Lung (tissue), 12 donors: ENCODE results near the gene MRPL1. TPM values are rescaled to one million over a fixed set of nuclear protein-coding genes. Genes with fewer than 3 reads are reported as not detected.
A peak's percentile ranks its signal among the peaks of the same experiment; 100 is the strongest.

ENCODE experiments used
- ATAC-seq: fragments of 200-7000 bp; cut with Tn5 transposase; one replicate; pipeline ENCODE4 v1.9.1; 2020; ENCODE audit warnings: moderate number of reproducible peaks; ENCODE audit not compliant: insufficient read depth, low FRiP score
- DNase-seq, 3 donors: peaks; one replicate each; pipeline ENCODE4 v3.0.0-alpha.2; 2013 to 2017
- H3K27ac ChIP-seq, 2 donors: one replicate each; pipeline ENCODE4 v1.5.1; 2013; ENCODE audit warnings: mild to moderate bottlenecking in 2 of 2, moderate library complexity in 2 of 2, control low read depth in 1 of 2, inconsistent platforms in 1 of 2, low read depth in 1 of 2, low read length in 1 of 2
- H3K27me3 ChIP-seq, 3 donors: one replicate each; pipeline ENCODE4 v1.5.1; 2013; ENCODE audit warnings: low read length in 2 of 3; ENCODE audit not compliant: control insufficient read depth in 3 of 3, insufficient read depth in 3 of 3
- H3K36me3 ChIP-seq, 4 donors: one replicate each; pipeline ENCODE4 v1.5.1; 2013; ENCODE audit warnings: low read length in 4 of 4, mild to moderate bottlenecking in 1 of 4, moderate library complexity in 1 of 4; ENCODE audit not compliant: control insufficient read depth in 4 of 4, insufficient read depth in 4 of 4
- H3K4me1 ChIP-seq, 5 donors: one replicate each; pipeline ENCODE4 v1.5.1; 2013; ENCODE audit warnings: low read length in 5 of 5, mild to moderate bottlenecking in 2 of 5, moderate library complexity in 1 of 5; ENCODE audit not compliant: control insufficient read depth in 5 of 5, insufficient read depth in 5 of 5
- H3K4me3 ChIP-seq: one replicate; pipeline ENCODE4 v1.5.1; 2013; ENCODE audit warnings: mild to moderate bottlenecking, control low read depth, moderate library complexity
- H3K9ac ChIP-seq, 2 donors: one replicate each; pipeline ENCODE4 v1.5.1; 2013; ENCODE audit warnings: low read length in 2 of 2, control low read depth in 1 of 2; ENCODE audit not compliant: insufficient read depth in 1 of 2
- H3K9me3 ChIP-seq, 4 donors: one replicate each; pipeline ENCODE4 v1.5.1; 2013; ENCODE audit warnings: low read length in 3 of 4, mild to moderate bottlenecking in 1 of 4, moderate library complexity in 1 of 4; ENCODE audit not compliant: control insufficient read depth in 4 of 4, insufficient read depth in 3 of 4
- CTCF ChIP-seq: IDR thresholded peaks from 2 replicates; pipeline ENCODE4 v1.5.1; 2012; ENCODE audit warnings: mild to moderate bottlenecking; ENCODE audit errors: control extremely low read depth, extremely low read depth
- WGBS, 2 donors: extraction: QIAGEN DNeasy Blood & Tissue Kit; methylation state at CpG; one replicate each; pipeline ENCODE4 v1.1.7; 2013; 5-methylcytosine and 5-hydroxymethylcytosine counted together
- polyA plus RNA-seq, 2 donors: library from polyadenylated mRNA; stranded (reverse); fragments of 200-250 nt; gene quantifications; one replicate each; pipeline ENCODE4 v1.2.1, GENCODE V29; 2013
- total RNA-seq, 2 donors: library from RNA; depleted of rRNA in 1 of 2; stranded (reverse); fragments of >200 nt in 1 of 2; gene quantifications; one replicate each; pipeline ENCODE4 v1.2.1, GENCODE V29; 2014 to 2021
- donor health status: control.
- donor health status: control.
- donor health status: Bipolar disorder and iron deficiency.
- donor health status: healthy.
- donor health status: DM: yes; HTN: yes; CAD: no.

Gene MRPL1
- total and polyA plus RNA-seq, 4 donors: 19.9 to 45.4 (median 26.1) TPM

GRCh38 chr4:77872723-77873445 lies 10.3 kb downstream of the MRPL1 start:
- DNase-seq: peak in 2 of 3 donors; percentile 80 to 86
- Histone ChIP-seq H3K36me3 (peaks cover 0 to 9% (median 6%) of the 10 kb centered on the region in 4 donors), H3K9ac (no peak overlapping the region), H3K4me1 (peaks cover 0 to 8% (median 4%) of the 10 kb centered on the region in 5 donors), H3K4me3 (no peak overlapping the region), H3K27me3 (no peaks in the 10 kb centered on the region), H3K27ac (no peak overlapping the region), H3K9me3 (no peaks in the 10 kb centered on the region)
- no peak for TF ChIP-seq CTCF
- WGBS, 2 donors: 87 to 89% methylated on average over 7 of the region's 7 CpGs
- ATAC-seq: no peak

- DNase-seq: no peak
- Histone ChIP-seq H3K4me1 (peaks cover 0 to 5% (median 2%) of the 10 kb centered on the region in 5 donors), H3K27me3 (no peaks in the 10 kb centered on the region), H3K27ac (no peak overlapping the region), H3K4me3 (no peak overlapping the region), H3K9ac (no peak overlapping the region), H3K36me3 (peaks cover 0 to 9% (median 5%) of the 10 kb centered on the region in 4 donors), H3K9me3 (no peaks in the 10 kb centered on the region)
- no peak for ATAC-seq
- 95 to 97% methylated on average over 4 of the region's 4 CpGs for WGBS, 2 donors
- TF ChIP-seq CTCF: no peak
Observed at GRCh38 chr4:77877167-77877566, 14.5 kb downstream of the MRPL1 start.

- WGBS, 2 donors: 92 to 93% methylated on average over 15 of the region's 15 CpGs
- ATAC-seq: no peak
- H3K4me3 ChIP-seq: no peak overlapping the region
- H3K9ac ChIP-seq: no peak overlapping the region
- H3K36me3 ChIP-seq: peaks cover 0 to 9% (median 3%) of the 10 kb centered on the region in 4 donors
- H3K27me3 ChIP-seq: no peaks in the 10 kb centered on the region
- no peak for TF ChIP-seq CTCF
- no peaks in the 10 kb centered on the region for H3K9me3 ChIP-seq
- H3K27ac ChIP-seq: no peak overlapping the region
- peaks cover 0 to 5% (median 2%) of the 10 kb centered on the region in 5 donors for H3K4me1 ChIP-seq
- DNase-seq: no peak
Observed at GRCh38 chr4:77877771-77878565, 15.3 kb downstream of the MRPL1 start.
